Measurements from ENCODE around the gene SRPRB.

GRCh38 chr3:133760916-133761315 is 44.7 kb upstream of the SRPRB start:
- no peak for TF ChIP-seq EZH2phosphoT487 (IDR thresholded peaks at IDR 0.05)
- TF ChIP-seq, protein P1, sequence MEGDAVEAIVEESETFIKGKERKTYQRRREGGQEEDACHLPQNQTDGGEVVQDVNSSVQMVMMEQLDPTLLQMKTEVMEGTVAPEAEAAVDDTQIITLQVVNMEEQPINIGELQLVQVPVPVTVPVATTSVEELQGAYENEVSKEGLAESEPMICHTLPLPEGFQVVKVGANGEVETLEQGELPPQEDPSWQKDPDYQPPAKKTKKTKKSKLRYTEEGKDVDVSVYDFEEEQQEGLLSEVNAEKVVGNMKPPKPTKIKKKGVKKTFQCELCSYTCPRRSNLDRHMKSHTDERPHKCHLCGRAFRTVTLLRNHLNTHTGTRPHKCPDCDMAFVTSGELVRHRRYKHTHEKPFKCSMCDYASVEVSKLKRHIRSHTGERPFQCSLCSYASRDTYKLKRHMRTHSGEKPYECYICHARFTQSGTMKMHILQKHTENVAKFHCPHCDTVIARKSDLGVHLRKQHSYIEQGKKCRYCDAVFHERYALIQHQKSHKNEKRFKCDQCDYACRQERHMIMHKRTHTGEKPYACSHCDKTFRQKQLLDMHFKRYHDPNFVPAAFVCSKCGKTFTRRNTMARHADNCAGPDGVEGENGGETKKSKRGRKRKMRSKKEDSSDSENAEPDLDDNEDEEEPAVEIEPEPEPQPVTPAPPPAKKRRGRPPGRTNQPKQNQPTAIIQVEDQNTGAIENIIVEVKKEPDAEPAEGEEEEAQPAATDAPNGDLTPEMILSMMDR (IDR thresholded peaks at IDR 0.05) = no peak

Data from neural progenitor cell (in vitro differentiated cells).